ENCODE data around the gene PTPRN2.
A peak's percentile ranks its signal among the peaks of the same experiment; 100 is the strongest.

Gene PTPRN2

DNA sequence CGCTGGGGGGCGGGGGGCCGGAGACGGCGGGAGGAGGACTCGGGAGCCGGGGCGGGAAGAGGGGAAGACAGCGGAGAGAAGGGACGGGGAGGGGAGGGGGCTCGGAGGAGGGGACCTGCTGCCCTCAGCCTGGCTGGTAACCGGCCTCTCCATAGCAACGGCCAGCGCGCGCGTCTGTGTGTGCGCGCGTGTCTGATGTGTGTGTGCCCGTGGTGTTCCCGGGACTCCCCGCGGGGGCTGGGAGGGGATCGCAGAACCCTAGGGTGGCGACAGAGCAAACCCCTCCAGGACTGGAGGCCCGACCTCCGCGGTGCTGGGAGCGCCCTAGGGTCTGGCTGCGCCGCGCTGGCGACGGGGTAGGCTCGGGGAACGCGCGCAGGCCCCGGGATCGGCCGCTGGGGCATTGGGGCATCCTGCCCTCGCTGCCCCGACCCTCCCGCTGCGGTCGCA is 894.5 kb downstream of the PTPRN2 start:
- Histone ChIP-seq H3K27me3 (ENCODE audit: control insufficient read depth, insufficient read depth, low read length) (no peaks in the 10 kb centered on the region), H3K4me2 (ENCODE audit: low read length) (no peak overlapping the region), H3K27ac (no peak overlapping the region), H3K36me3 (ENCODE audit: control insufficient read depth, insufficient read depth, low read length) (no peaks in the 10 kb centered on the region), H3K9ac (no peak overlapping the region), H3K4me1 (no peaks in the 10 kb centered on the region), H2AFZ (no peak overlapping the region), H3K4me3 (ENCODE audit: low read depth, low read length) (no peak overlapping the region), H3K9me3 (ENCODE audit: control insufficient read depth, low read length) (no peaks in the 10 kb centered on the region), H3K79me2 (no peaks in the 10 kb centered on the region)
- TF ChIP-seq, protein P1, sequence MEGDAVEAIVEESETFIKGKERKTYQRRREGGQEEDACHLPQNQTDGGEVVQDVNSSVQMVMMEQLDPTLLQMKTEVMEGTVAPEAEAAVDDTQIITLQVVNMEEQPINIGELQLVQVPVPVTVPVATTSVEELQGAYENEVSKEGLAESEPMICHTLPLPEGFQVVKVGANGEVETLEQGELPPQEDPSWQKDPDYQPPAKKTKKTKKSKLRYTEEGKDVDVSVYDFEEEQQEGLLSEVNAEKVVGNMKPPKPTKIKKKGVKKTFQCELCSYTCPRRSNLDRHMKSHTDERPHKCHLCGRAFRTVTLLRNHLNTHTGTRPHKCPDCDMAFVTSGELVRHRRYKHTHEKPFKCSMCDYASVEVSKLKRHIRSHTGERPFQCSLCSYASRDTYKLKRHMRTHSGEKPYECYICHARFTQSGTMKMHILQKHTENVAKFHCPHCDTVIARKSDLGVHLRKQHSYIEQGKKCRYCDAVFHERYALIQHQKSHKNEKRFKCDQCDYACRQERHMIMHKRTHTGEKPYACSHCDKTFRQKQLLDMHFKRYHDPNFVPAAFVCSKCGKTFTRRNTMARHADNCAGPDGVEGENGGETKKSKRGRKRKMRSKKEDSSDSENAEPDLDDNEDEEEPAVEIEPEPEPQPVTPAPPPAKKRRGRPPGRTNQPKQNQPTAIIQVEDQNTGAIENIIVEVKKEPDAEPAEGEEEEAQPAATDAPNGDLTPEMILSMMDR (IDR thresholded peaks at IDR 0.05), result no peak

DNA sequence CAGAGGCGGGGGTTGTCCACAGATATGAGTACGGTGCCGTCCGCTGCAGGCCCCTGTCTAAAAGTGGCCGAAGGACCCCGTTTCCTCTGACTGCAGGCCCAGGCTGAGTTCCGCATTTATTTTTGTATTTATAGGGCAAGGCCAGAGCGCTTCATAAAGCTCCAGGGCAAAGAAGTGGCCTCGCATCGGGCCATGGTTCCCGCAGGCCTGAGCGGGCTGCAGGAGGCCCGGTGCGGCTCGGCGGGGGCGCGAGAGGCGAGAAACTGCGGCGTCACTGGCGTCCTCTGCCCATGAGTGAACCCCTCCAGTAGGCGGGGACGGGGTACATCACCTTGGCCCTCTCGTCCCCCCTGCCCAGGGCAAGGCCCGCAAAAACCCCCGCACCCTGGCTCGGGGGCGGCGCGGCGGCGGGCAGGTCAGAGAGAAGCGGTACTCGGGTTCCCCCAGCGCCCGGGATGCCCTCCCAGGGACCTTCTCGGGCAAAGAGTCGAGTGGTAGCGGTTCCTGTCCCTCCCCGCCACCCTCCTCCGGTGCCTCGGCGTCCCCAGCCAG is 895.1 kb downstream of the PTPRN2 start:
- Histone ChIP-seq H3K36me3 (ENCODE audit: control insufficient read depth, insufficient read depth, low read length) (no peaks in the 10 kb centered on the region), H2AFZ (no peak overlapping the region), H3K9ac (no peak overlapping the region), H3K4me1 (no peaks in the 10 kb centered on the region), H3K79me2 (no peaks in the 10 kb centered on the region), H3K4me3 (ENCODE audit: low read depth, low read length) (no peak overlapping the region), H3K27ac (no peak overlapping the region), H3K9me3 (ENCODE audit: control insufficient read depth, low read length) (no peaks in the 10 kb centered on the region), H3K27me3 (ENCODE audit: control insufficient read depth, insufficient read depth, low read length) (no peaks in the 10 kb centered on the region), H3K4me2 (ENCODE audit: low read length) (no peak overlapping the region)
- TF ChIP-seq, protein P1 (IDR thresholded peaks at IDR 0.05), result no peak

DNA sequence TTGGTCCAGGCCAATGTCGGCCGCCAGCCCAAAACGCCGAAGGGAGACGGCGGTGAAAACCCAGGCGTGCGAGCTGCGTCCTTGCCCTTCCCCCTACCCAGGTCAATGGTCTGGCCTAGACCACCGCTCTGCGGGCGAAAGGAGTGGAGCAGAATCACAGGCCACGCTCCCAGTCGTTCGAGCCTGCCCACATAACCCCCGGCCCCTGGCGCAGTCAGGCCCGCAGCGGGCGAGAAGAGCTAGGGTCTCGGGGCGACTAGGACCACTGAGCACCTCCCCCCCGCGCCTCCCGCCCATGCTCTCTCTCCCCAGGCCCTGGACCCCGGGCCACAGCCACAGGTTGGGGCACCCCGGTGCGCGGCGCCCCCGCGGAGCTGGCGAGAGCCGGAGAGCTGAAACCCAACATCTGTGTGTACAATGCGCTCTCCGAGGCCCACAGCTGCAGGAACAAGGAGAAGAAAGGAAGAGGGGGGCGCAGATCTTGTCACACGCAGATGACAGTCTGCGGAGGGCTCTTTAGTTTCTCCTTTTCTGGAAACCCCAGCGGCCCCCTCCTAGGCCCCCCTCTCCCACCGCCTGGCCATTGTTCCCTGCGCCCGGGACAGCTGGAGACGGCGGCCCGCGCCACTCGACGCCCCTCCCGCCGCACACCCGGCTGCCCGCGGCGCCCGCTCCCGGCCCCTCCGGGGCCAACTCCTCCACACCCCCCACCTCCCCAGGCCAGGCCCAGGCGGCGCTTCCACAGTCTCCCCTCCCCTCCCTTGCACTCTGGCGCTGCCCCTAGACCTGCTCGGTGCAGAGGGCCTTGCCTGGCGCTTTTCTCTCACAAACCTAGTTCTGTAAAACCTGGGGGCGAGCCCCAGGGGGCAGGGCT is 895.8 kb downstream of the PTPRN2 start:
- H3K4me3 ChIP-seq (ENCODE audit: low read depth, low read length), result no peak overlapping the region
- no peaks in the 10 kb centered on the region for H3K9me3 ChIP-seq (ENCODE audit: control insufficient read depth, low read length)
- H3K4me2 ChIP-seq (ENCODE audit: low read length), result peak overlapping the region; percentile 44
- H3K4me1 ChIP-seq, result no peaks in the 10 kb centered on the region
- H3K36me3 ChIP-seq (ENCODE audit: control insufficient read depth, insufficient read depth, low read length), result no peaks in the 10 kb centered on the region
- no peaks in the 10 kb centered on the region for H3K27me3 ChIP-seq (ENCODE audit: control insufficient read depth, insufficient read depth, low read length)
- H2AFZ ChIP-seq, result no peak overlapping the region
- no peak overlapping the region for H3K27ac ChIP-seq
- no peak overlapping the region for H3K9ac ChIP-seq
- TF ChIP-seq, protein P1 (IDR thresholded peaks at IDR 0.05), result no peak
- H3K79me2 ChIP-seq, result no peaks in the 10 kb centered on the region

DNA sequence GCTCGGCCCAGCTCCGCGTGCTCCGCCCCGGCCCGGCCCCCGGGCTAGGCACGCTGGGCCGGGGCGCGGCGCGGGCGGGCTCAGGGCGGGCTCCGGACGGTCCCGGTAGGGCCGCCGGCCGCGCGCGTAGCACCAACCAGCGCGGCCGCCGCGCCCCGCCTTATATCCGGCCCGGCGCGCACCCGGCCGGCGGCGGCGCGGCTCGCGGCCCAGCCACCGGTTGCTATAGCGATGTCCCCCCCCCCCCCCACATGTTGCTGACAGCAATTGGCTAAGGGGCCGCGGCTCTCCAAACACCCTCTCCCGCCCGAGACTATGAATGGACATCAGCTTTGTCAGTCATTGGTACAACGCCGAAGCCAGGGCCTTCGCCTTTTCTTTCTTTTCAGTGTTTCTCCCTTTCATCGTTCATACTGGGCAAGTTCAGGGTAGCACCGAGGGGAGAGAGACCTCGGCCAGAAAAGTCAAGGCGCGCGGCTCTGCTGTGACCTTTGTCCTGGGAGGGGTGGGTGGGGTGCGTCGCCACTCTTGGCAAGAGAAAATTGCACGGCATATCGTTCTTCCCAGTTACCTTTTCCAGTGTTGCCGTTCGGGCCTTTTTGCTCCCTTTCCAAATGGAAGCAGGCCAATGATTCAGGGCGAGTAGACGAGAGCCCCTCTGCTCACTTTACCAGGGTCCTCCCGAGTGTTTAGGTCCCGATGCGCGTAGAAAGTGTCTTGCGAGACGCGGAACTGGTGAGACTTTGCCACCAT is 896.6 kb downstream of the PTPRN2 start:
- Histone ChIP-seq H3K4me2 (ENCODE audit: low read length) (peak overlapping the region; percentile 44), H3K9me3 (ENCODE audit: control insufficient read depth, low read length) (no peaks in the 10 kb centered on the region), H3K36me3 (ENCODE audit: control insufficient read depth, insufficient read depth, low read length) (no peaks in the 10 kb centered on the region), H2AFZ (no peak overlapping the region), H3K4me3 (ENCODE audit: low read depth, low read length) (no peak overlapping the region), H3K4me1 (no peaks in the 10 kb centered on the region), H3K79me2 (no peaks in the 10 kb centered on the region), H3K27me3 (ENCODE audit: control insufficient read depth, insufficient read depth, low read length) (no peaks in the 10 kb centered on the region), H3K27ac (no peak overlapping the region), H3K9ac (no peak overlapping the region)
- TF ChIP-seq, protein P1 (IDR thresholded peaks at IDR 0.05), result no peak

Measured in parathyroid adenoma (tissue), 2 donors.